Measurements from ENCODE around the gene MOV10. TPM values are rescaled to one million over a fixed set of nuclear protein-coding genes. Genes with fewer than 3 reads are reported as not detected.
A peak's percentile ranks its signal among the peaks of the same experiment; 100 is the strongest.
"Not testable (repeated sequence)": the region's sequence is repeated elsewhere in the genome, so short reads cannot be mapped to it uniquely, and the experiment has no call there.

Gene MOV10
- total RNA-seq, 1 donor from 2014 or later = 74.9 TPM

- DNase-seq (ENCODE audit: low read depth, low spot score) = peak; percentile 55
- Mint-ChIP-seq H3K27me3 (ENCODE audit: low read depth) (peaks cover 13% of the 10 kb centered on the region), H3K4me3 (peak overlapping the region; percentile 89), H3K9me3 (no peaks in the 10 kb centered on the region), H3K36me3 (ENCODE audit: low read depth) (no peaks in the 10 kb centered on the region), H3K27ac (ENCODE audit: unreplicated experiment) (peak overlapping the region; percentile 99), H3K4me1 (peaks cover 37% of the 10 kb centered on the region)
- TF ChIP-seq, protein P1, sequence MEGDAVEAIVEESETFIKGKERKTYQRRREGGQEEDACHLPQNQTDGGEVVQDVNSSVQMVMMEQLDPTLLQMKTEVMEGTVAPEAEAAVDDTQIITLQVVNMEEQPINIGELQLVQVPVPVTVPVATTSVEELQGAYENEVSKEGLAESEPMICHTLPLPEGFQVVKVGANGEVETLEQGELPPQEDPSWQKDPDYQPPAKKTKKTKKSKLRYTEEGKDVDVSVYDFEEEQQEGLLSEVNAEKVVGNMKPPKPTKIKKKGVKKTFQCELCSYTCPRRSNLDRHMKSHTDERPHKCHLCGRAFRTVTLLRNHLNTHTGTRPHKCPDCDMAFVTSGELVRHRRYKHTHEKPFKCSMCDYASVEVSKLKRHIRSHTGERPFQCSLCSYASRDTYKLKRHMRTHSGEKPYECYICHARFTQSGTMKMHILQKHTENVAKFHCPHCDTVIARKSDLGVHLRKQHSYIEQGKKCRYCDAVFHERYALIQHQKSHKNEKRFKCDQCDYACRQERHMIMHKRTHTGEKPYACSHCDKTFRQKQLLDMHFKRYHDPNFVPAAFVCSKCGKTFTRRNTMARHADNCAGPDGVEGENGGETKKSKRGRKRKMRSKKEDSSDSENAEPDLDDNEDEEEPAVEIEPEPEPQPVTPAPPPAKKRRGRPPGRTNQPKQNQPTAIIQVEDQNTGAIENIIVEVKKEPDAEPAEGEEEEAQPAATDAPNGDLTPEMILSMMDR (conservative IDR thresholded peaks at IDR 0.05) = no peak
These were observed 48.4 kb downstream of the MOV10 start for GRCh38 chr1:112722601-112723510.

DNA sequence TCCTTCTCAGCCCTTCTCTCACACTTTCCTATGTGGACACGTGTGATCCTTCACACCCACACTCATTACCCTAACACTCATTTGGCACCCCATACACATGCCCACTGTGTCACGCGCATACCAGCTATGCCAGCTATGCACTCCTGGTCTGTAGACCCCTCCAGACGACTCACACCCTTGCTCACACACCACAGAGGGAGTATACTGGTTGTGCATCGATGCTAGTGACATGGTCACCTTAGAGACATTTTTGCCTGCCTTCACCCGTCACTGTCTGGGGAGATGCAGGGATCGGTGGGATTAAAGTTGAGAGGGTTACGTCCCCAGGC, 49.0 kb downstream of the MOV10 start:
- Mint-ChIP-seq H3K4me1 (peaks cover 36% of the 10 kb centered on the region), H3K27ac (ENCODE audit: unreplicated experiment) (peak overlapping the region; percentile 90), H3K4me3 (peak overlapping the region; percentile 68), H3K36me3 (ENCODE audit: low read depth) (no peaks in the 10 kb centered on the region), H3K27me3 (ENCODE audit: low read depth) (peaks cover 12% of the 10 kb centered on the region), H3K9me3 (no peaks in the 10 kb centered on the region)
- DNase-seq (ENCODE audit: low read depth, low spot score) = no peak
- TF ChIP-seq, protein P1 (conservative IDR thresholded peaks at IDR 0.05) = no peak

DNA sequence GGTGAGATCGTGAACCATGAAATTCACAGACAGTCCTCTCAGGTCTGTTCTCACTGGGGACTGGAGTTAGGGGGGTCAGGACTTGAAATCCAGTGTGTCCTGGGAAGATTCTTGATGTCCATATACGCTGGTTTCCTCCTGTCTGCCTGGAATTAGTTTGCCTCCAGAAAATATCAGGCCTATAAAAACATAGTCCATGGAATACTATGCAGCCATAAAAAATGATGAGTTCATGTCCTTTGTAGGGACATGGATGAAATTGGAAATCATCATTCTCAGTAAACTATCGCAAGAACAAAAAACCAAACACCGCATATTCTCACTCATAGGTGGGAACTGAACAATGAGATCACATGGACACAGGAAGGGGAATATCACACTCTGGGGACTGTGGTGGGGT, 49.8 kb downstream of the MOV10 start:
- H3K27me3 Mint-ChIP-seq (ENCODE audit: low read depth); H3K27ac Mint-ChIP-seq (ENCODE audit: unreplicated experiment); DNase-seq (ENCODE audit: low read depth, low spot score); H3K36me3 Mint-ChIP-seq (ENCODE audit: low read depth); H3K9me3 Mint-ChIP-seq; H3K4me3 Mint-ChIP-seq: not testable (repeated sequence)
- H3K4me1 Mint-ChIP-seq = peaks cover 38% of the 10 kb centered on the region

- H3K27me3 Mint-ChIP-seq (ENCODE audit: low read depth) = no peaks in the 10 kb centered on the region
- peaks cover 38% of the 10 kb centered on the region for H3K4me1 Mint-ChIP-seq
- H3K9me3 Mint-ChIP-seq = no peaks in the 10 kb centered on the region
- no peak for DNase-seq (ENCODE audit: low read depth, low spot score)
- TF ChIP-seq, protein P1 (conservative IDR thresholded peaks at IDR 0.05) = no peak
- H3K27ac Mint-ChIP-seq (ENCODE audit: unreplicated experiment) = no peak overlapping the region
- no peak overlapping the region for H3K4me3 Mint-ChIP-seq
- no peaks in the 10 kb centered on the region for H3K36me3 Mint-ChIP-seq (ENCODE audit: low read depth)
These were observed 53.3 kb downstream of the MOV10 start for GRCh38 chr1:112727716-112728115.

GRCh38 chr1:112728306-112728971, 54.0 kb downstream of the MOV10 start:
- DNase-seq (ENCODE audit: low read depth, low spot score); H3K9me3 Mint-ChIP-seq; H3K36me3 Mint-ChIP-seq (ENCODE audit: low read depth); H3K4me3 Mint-ChIP-seq; H3K27me3 Mint-ChIP-seq (ENCODE audit: low read depth); H3K27ac Mint-ChIP-seq (ENCODE audit: unreplicated experiment): not testable (repeated sequence)
- H3K4me1 Mint-ChIP-seq = peaks cover 31% of the 10 kb centered on the region

- not testable (repeated sequence) for H3K4me3 Mint-ChIP-seq; H3K27me3 Mint-ChIP-seq (ENCODE audit: low read depth); H3K36me3 Mint-ChIP-seq (ENCODE audit: low read depth); DNase-seq (ENCODE audit: low read depth, low spot score); H3K27ac Mint-ChIP-seq (ENCODE audit: unreplicated experiment); H3K9me3 Mint-ChIP-seq
- peaks cover 29% of the 10 kb centered on the region for H3K4me1 Mint-ChIP-seq
These were observed 54.6 kb downstream of the MOV10 start for GRCh38 chr1:112729011-112729410.

GRCh38 chr1:112729909-112730308, 55.5 kb downstream of the MOV10 start:
- no peaks in the 10 kb centered on the region for H3K36me3 Mint-ChIP-seq (ENCODE audit: low read depth)
- H3K4me3 Mint-ChIP-seq = no peak overlapping the region
- no peak for DNase-seq (ENCODE audit: low read depth, low spot score)
- peaks cover 29% of the 10 kb centered on the region for H3K4me1 Mint-ChIP-seq
- no peaks in the 10 kb centered on the region for H3K9me3 Mint-ChIP-seq
- no peaks in the 10 kb centered on the region for H3K27me3 Mint-ChIP-seq (ENCODE audit: low read depth)
- H3K27ac Mint-ChIP-seq (ENCODE audit: unreplicated experiment) = no peak overlapping the region
- TF ChIP-seq, protein P1 (conservative IDR thresholded peaks at IDR 0.05) = no peak

All from neural crest cell (in vitro differentiated cells).